ENCODE results near the gene CSRP3. TPM values are rescaled to one million over a fixed set of nuclear protein-coding genes. Genes with fewer than 3 reads are reported as not detected.

CSRP3 gene
- total RNA-seq, 1 donor from 2014 or later, result not detected

DNA sequence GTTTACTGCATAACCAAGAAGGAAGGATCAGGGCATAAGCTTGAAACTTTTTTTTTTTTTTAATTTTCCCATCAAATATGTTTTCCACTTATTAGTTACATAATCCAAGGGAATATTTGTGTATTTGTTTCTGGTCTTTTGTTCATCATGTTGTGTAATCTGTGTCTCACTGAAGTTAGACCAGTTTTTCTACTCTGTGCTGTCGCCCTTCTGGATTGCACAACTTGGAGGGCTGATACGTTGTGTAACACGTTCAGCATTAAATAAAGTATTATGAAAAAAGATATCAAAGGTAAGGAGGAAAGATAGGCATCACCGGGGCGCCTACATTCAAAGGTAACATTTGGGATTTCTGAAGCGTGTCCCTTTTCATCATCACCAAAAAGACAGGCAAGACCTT is 42.3 kb upstream of the CSRP3 start:
- no peak for TF ChIP-seq CTCF (IDR thresholded peaks at IDR 0.05)
- intact Hi-C loops (cut with micrococcal nuclease), result loop anchor here (5.0 kb wide), 2 partner anchors 167 to 1118 kb away; partner anchors contain the start of gene HTATIP2
- H3K27me3 Mint-ChIP-seq, result peaks cover 27% of the 10 kb centered on the region
- H3K4me1 Mint-ChIP-seq, result peaks cover 18% of the 10 kb centered on the region
- H3K9me3 Mint-ChIP-seq, result no peaks in the 10 kb centered on the region
- no peaks in the 10 kb centered on the region for H3K36me3 Mint-ChIP-seq (ENCODE audit: low read depth)
- DNase-seq (no peak), ATAC-seq (ENCODE audit: low read depth) (no peak)
- ChIA-PET POLR2A (interaction anchor here (0.5 kb wide), 1 partner anchor 14 kb away, joined by 3 read pairs; no protein-coding TSS in a partner anchor), CTCF (interaction anchor here (1.2 kb wide), 1 partner anchor 16 kb away, joined by 3 read pairs; no protein-coding TSS in a partner anchor)
- no peak overlapping the region for H3K4me3 Mint-ChIP-seq
- H3K27ac Mint-ChIP-seq, result no peak overlapping the region

- H3K27ac Mint-ChIP-seq, result no peak overlapping the region
- CTCF ChIA-PET, result interaction anchor here (1.2 kb wide), 1 partner anchor 16 kb away, joined by 3 read pairs; no protein-coding TSS in a partner anchor
- H3K27me3 Mint-ChIP-seq, result peaks cover 27% of the 10 kb centered on the region
- peaks cover 18% of the 10 kb centered on the region for H3K4me1 Mint-ChIP-seq
- no peak overlapping the region for H3K4me3 Mint-ChIP-seq
- POLR2A ChIA-PET, result no interaction called here
- DNase-seq (no peak), ATAC-seq (ENCODE audit: low read depth) (no peak)
- no peak for TF ChIP-seq CTCF (IDR thresholded peaks at IDR 0.05)
- H3K9me3 Mint-ChIP-seq, result no peaks in the 10 kb centered on the region
- no peaks in the 10 kb centered on the region for H3K36me3 Mint-ChIP-seq (ENCODE audit: low read depth)
- intact Hi-C loops (cut with micrococcal nuclease), result loop anchor here (5.0 kb wide), 2 partner anchors 166 to 1119 kb away; partner anchors contain the start of gene HTATIP2
Observed at GRCh38 chr11:19243613-19244012, 41.8 kb upstream of the CSRP3 start.

DNA sequence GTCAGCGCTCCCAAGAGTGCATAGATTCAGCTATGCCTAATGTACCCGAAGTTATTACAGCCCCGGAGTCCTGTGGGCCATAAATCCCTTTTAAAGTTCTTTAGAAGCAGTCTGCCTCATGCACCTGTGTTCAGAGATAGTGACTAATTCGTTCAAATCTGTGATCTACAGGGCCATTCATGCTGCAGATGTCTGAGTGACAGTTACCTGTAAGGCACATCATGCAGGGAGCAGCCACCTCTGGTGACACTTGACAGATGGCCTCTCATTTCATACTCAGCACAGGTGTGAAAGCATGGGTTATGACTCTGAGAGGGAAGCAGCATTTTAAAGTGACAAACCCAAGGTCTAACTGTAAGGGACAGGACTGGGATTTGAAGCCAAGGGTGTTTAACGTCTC is 41.4 kb upstream of the CSRP3 start:
- Mint-ChIP-seq H3K4me3 (no peak overlapping the region), H3K9me3 (no peaks in the 10 kb centered on the region), H3K36me3 (ENCODE audit: low read depth) (no peaks in the 10 kb centered on the region), H3K27me3 (peaks cover 24% of the 10 kb centered on the region), H3K27ac (no peak overlapping the region), H3K4me1 (peaks cover 18% of the 10 kb centered on the region)
- intact Hi-C loops (cut with micrococcal nuclease), result loop anchor here (5.0 kb wide), 2 partner anchors 166 to 1119 kb away; partner anchors contain the start of gene HTATIP2
- CTCF ChIA-PET, result interaction anchor here (1.2 kb wide), 1 partner anchor 17 kb away, joined by 3 read pairs; no protein-coding TSS in a partner anchor
- DNase-seq (no peak), ATAC-seq (ENCODE audit: low read depth) (no peak)
- POLR2A ChIA-PET, result no interaction called here
- TF ChIP-seq CTCF (IDR thresholded peaks at IDR 0.05), result no peak

DNA sequence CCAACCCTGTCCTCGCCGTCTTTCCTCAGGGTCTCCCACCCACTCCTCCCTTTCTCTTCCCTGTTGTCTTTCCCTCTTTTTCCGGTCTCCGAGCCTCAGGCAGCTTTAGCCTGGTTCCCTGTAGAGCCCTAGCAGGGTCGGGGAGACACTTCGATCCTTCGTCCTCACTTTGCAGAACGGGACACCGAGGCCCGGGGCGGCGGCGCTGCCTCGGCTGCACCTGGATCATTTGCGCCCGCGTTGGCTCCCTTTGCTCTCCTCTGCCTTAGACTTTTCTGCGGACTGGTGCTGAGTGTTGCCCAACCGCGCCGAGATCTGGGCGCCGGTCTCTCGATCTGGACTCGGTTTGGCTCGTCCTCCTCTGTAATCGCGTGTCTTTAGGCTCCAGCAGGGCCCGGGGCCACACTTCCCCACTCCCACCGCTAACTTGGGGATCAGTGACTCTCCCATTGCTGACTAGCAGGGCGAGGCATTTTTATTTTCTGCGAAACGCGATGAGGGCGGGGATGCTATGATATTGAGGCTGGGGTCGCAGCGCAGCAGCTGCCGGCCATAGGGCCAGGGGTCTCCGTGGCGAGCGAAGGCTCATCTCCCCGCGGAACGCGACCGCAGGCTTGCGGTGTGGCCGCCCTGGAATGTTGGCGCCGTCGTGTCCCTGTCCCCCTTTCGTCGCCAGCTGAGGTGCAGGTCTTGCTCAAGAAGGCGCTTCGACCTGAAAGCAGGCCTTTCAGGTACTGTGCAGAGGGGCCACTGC is 40.6 kb upstream of the CSRP3 start:
- H3K4me1 Mint-ChIP-seq, result peaks cover 18% of the 10 kb centered on the region
- ATAC-seq (ENCODE audit: low read depth) (no peak), DNase-seq (no peak)
- H3K36me3 Mint-ChIP-seq (ENCODE audit: low read depth), result no peaks in the 10 kb centered on the region
- intact Hi-C loops (cut with micrococcal nuclease), result loop anchor here (5.0 kb wide), 2 partner anchors 165 to 1120 kb away; partner anchors contain the start of gene HTATIP2
- H3K27ac Mint-ChIP-seq, result peak overlapping the region; percentile 31
- peaks cover 20% of the 10 kb centered on the region for H3K27me3 Mint-ChIP-seq
- no peaks in the 10 kb centered on the region for H3K9me3 Mint-ChIP-seq
- TF ChIP-seq CTCF (IDR thresholded peaks at IDR 0.05), result no peak
- POLR2A ChIA-PET, result no interaction called here
- peak overlapping the region; percentile 83 for H3K4me3 Mint-ChIP-seq
- CTCF ChIA-PET, result no interaction called here
